Esophagus mucosa (tissue), 1 donor: Measurements from ENCODE around the gene ACY1. TPM values are rescaled to one million over a fixed set of nuclear protein-coding genes. Genes with fewer than 3 reads are reported as not detected.

Experiments used
- ATAC-seq: fragments of 200-7000 bp; cut with Tn5 transposase; one replicate; pipeline ENCODE4 v1.9.1; 2020
- total RNA-seq: library from RNA; stranded (reverse); gene quantifications from one replicate; pipeline ENCODE4 v1.2.4, GENCODE V29; 2023
- donor health status: DM: yes; HTN: yes; CAD: no.

The ACY1 gene
- total RNA-seq, 1 donor from 2014 or later = 27.4 TPM

DNA sequence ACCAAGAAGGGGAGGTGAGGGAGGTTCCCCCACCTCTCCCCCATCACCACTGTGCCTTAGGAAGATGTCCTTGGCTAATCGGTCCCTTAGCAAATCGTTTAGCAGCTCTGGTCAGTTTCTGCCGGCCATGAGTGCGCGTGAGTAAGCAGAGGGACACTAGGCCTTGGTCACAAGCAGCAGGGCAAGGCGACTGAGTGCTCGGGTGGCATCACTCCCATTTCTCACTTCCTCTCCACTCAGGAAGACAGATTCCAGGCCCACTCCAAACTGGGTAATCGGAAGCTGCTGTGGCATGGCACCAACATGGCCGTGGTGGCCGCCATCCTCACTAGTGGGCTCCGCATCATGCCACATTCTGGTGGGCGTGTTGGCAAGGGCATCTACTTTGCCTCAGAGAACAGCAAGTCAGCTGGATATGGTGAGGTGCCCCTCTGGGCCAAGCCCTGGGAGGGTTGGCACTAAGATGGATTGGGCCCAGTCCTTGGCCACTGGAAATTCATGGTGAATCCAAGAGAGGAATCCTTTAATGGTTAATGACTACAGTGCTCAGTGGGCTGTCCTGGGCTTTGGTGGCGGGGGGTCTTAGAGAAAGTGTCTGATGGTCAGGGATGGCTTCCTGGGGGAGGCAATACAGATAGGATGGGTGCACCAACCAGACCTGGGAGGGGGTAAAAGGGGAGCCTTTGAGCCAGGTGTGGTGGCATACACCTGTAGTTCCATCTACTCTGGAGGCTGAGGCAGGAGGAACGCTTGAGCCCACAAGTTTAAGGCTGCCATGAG, 37.2 kb upstream of the ACY1 start:
- ATAC-seq = no peak

DNA sequence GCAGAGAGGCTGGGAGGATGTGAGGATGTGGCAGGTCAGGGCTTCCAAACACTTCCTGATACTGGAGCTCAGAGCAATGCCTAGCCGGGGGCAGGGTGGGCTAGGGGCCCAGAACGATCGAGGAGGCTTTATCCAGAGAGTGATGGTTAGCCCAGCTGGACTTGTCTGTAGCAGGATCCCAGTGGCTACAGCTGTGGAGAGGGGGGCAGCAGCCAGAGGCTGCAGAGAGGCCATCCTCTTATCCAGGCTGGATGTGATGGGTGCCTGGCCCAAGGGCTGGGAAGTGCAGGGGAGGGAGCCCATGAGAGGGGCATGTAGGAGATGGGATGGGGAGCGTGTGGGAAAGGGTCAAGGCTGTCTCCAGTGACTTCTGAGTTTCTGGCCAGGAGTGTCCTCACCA, 36.5 kb upstream of the ACY1 start:
- ATAC-seq = no peak

DNA sequence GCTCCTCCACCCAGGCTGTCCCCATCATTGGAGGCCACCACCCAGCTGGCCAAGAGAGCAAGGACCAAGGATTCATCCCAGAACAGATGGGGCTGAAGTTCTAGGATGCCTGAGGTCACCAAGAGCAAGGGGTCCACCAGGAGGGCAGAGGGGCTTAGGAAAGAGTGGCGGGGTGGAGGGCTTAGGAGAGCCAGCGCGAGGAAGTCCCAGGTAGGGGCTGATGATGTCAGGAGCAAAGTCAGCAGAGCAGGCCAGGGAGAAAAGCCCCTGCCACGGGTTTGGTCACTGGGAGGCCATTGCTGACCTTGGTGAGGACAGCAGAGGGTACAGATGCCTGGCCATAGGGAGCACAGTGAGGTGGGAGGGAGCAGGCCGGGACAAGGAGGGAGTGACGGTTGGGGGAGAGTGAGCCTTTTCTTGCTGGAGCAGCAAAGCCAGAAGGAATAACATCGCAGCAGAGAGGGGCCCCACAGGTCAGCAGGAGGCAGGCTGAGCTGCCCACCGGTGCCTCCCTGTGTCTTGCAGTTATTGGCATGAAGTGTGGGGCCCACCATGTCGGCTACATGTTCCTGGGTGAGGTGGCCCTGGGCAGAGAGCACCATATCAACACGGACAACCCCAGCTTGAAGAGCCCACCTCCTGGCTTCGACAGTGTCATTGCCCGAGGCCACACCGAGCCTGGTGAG, 36.0 kb upstream of the ACY1 start:
- ATAC-seq = no peak

DNA sequence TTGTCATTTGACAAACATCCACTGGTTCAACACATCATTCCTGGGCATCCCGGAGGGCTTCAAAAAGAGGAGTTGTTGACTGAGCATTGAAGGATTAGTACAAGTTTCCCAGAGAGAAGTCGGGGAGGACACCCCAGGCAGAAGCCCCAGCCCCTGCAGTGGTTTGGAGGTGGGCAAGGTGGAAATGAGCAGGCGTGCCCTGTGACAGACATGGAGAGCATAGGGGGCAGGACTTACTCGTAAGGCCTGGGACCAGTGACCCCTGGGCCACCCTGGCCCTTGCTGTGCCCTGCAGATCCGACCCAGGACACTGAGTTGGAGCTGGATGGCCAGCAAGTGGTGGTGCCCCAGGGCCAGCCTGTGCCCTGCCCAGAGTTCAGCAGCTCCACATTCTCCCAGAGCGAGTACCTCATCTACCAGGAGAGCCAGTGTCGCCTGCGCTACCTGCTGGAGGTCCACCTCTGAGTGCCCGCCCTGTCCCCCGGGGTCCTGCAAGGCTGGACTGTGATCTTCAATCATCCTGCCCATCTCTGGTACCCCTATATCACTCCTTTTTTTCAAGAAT, 35.2 kb upstream of the ACY1 start:
- no peak for ATAC-seq

DNA sequence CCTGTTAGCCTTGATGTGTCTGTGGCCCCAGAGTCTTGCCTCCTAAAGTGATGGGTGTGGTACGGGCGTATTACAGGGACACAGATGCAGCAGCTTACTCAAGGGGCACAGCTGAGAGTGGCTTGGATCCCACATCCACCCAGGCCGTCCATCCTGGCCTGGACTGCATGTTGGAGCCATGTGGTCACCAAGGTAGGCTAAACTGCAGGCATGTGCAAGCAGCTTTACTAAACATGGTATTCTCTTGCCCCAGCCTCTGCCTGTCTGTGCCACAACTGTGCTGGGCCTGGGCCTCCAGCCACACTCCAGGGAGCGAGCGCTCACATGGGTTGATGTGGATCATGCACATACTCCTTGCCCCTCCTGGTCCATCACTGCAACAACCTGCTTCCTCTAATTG, 34.2 kb upstream of the ACY1 start:
- ATAC-seq = no peak

DNA sequence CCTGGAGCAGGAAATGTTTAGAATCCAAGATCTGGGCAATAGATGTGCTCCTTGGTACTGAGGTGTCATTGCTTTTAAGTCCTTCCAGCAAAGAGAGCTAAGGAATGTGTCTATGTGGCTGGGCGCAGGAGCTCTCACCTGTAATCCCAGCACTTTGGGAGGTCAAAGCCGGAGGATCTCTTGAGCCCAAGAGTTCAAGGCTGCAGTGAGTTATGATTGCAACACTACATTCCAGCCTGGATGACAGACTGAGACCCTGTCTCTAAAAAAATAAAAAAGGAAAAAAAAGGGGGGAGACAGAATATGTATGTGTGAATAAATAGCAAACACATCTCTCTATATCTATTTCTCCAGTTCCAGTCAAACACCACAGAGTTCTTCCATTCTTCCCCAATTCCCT, 32.4 kb upstream of the ACY1 start:
- no peak for ATAC-seq

DNA sequence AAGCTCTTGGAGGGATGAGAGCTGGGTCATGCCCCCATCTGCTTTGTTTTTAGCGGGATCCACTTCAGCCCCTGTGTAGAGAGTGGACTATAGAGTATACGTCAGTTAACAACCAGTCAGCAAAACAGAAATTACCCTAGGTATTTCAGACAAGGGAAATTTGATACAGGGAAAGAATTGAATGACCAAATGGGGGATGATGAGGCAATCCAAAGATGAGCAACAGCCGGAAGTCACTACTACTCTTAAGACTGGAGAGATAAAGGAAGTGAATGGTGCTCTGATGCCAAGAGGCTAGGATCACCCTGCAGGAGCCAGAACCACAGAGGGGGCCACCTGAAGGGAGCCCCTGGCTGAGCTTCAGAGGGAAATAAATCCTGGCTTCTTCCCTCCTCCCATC, 29.9 kb upstream of the ACY1 start:
- ATAC-seq = no peak

DNA sequence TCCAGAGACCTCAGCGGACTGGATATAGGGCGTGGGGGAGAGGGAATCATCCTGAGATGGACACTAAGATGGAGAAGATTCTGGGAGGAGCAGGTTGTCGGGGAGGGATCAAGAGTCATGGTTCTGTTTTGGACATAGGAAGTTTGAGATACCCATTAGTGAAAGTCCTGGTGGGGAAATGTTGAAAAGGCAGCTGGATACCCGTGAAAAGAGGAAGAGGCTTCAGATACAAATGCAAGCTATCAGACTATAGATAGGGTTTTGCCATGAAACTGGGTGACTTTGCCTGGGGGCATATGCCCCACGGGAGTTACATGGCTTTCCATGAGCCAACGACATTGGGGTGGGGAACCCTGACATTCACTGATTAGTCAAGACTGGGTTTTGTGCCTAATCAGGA, 29.2 kb upstream of the ACY1 start:
- no peak for ATAC-seq

DNA sequence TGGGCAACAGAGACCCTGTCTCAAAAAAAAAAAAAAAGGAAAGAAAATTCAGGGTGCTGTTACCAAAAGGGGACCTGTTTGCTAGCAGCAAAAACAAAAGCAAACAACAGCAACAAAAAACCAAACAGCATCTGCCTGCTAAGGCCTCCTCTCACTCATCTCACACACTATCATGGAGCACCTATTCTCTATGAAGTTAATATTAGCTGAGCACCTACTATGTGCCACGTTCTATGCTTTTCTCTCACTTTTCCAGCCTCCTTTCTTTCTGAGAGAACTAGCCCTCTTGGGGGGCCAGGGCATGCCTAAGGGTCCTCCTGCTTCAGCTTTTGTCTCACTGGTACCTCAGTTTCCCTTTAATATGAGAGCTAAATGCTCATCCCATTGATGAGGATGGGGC, 28.6 kb upstream of the ACY1 start:
- no peak for ATAC-seq

DNA sequence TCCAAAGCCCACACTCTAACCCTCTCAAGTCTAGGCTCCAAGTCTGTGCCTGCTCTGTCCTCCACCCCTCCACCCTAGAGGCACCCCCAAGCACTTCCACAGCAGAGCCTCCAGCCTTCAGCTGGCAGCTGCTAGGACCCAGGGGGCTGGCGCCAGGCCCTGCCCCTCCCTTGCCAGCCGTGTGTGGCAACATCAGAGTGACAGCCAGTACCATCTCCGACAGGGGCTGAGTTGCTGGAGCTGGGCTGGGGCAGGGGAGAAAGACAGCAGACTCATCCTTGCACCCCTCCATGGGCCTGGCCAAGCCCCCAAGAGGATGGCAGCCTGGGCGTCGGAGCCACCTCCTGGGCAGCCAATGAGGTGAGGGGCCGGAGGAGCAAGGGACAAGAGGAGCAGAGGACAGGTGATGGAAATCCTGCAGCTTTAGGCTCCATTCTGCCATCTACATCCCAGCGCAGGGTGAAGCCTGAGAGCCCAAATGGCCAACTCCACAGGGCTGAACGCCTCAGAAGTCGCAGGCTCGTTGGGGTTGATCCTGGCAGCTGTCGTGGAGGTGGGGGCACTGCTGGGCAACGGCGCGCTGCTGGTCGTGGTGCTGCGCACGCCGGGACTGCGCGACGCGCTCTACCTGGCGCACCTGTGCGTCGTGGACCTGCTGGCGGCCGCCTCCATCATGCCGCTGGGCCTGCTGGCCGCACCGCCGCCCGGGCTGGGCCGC, 28.0 kb upstream of the ACY1 start, which contains the start of gene GPR62:
GPR62 (plus strand) TSS at position 207 of the 718 bp plus-strand sequence; CDS start at position 479, 272 bp downstream.
- ATAC-seq = peak; percentile 23

DNA sequence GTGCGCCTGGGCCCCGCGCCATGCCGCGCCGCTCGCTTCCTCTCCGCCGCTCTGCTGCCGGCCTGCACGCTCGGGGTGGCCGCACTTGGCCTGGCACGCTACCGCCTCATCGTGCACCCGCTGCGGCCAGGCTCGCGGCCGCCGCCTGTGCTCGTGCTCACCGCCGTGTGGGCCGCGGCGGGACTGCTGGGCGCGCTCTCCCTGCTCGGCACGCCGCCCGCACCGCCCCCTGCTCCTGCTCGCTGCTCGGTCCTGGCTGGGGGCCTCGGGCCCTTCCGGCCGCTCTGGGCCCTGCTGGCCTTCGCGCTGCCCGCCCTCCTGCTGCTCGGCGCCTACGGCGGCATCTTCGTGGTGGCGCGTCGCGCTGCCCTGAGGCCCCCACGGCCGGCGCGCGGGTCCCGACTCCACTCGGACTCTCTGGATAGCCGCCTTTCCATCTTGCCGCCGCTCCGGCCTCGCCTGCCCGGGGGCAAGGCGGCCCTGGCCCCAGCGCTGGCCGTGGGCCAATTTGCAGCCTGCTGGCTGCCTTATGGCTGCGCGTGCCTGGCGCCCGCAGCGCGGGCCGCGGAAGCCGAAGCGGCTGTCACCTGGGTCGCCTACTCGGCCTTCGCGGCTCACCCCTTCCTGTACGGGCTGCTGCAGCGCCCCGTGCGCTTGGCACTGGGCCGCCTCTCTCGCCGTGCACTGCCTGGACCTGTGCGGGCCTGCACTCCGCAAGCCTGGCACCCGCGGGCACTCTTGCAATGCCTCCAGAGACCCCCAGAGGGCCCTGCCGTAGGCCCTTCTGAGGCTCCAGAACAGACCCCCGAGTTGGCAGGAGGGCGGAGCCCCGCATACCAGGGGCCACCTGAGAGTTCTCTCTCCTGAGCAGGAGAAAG, 27.2 kb upstream of the ACY1 start:
- peak; percentile 85 for ATAC-seq

DNA sequence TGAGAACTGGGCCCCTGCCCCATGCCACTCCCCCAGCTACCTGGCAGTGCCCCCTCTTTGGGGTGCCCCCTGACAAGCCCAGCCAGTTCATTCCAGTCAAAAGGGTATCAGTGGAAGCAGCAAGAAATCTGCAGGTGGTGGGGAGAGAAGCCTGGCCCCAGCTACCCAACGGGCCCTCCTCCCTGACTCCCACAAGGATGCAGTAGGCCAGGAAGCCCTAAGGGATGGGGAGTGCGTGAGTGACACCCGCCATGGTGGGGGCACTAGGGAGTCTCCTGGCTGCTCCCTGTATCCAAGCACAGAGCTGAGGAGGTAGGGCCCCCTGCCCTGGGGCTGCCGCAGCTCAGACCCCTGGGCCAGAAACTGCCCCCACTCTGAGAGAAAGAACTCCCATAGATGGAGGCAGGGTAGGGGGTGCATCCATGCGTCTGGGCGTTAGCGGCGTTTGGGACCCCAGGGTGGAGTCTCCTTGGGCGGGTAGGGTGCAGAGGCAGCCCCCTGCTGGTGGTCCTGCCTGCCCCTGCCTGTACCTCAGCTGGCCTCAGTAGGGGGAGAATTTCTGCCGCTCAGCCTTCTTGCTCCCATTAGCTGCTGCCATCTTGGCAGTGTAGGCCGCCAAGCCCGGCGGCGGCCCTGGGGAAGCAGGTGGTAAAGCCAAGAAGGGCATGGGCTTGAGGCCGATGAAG, 25.7 kb upstream of the ACY1 start:
- ATAC-seq = no peak

DNA sequence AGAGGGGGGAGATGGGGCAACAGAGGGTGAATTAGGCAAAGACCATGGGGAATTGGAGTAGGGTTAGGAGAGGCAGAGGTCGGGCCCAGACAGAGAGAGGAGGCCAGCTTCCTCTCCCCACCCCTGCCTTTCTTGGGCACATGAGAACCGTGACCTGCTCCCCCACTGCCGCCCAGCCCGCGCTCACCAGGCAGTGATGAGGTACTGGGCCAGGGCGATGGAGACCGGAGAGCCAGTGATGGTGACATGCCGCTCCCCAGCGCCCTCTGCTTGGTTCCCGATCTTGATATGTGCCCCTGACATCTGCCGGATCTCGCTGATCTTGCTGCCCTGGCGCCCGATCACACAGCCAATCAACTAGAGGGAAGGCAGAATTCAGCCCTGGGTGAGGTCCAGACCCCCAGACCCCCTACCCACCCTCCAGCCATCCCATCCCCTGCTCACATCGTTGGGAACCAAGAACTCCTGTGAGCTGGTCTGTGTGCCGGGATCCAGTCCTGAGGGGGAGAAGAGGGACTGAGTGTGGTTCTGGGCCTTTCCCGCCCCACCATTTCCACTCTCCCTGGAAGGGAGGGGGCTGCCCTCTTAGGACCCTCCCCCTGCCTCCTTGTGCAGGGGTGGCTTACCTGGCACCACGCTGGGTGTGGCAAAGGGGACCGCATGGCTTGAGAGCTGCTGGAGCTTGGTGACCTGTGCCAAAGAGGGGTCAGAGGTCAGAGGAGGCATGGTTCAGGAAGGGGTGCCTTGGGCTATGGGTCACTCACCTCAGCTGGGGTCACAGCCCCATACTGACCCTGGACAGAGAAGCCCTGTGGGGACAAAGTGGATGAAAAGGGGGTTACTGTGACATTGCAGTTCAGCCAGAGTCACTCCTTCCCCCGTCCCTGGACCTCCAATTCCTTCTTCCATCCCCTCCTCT, 24.5 kb upstream of the ACY1 start:
- no peak for ATAC-seq

DNA sequence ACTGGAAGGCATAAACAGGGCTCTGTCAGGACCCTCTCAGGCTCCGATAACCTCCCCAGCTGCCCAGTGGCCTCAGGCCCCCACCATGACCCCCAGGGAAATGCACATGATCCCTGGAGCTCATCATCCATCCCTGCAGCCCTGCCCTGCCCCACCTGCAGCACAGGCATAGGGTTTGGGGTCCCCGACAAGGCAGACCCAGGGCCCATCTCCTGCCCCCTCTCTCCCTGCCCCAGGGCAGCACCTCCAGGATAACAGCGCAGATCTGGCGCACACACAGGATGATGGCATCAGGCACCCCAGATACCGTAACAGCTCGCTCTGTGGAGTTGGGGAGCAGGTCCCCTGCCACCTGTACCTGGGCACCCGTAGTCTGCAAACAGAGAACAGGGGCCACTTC, 23.7 kb upstream of the ACY1 start:
- no peak for ATAC-seq

DNA sequence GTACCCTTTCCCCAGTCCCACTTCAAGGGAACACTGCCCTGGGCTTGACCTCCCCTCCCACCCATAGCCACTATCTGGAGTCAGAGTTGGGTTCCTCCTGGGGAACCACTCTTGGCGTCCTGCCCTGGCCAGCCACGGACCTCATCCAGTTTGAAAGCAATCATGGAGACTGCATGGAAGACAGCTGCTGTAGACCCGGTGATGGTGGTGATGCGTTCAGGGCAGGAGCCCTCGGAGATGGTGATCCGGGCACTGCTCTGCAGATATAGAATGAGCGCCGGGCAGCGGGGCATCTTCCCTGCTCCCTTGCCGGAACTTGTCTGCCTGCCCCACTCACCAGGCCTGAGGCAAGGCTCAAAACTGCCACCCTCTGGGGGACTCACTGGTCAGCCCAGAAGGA, 22.9 kb upstream of the ACY1 start:
- ATAC-seq = no peak

DNA sequence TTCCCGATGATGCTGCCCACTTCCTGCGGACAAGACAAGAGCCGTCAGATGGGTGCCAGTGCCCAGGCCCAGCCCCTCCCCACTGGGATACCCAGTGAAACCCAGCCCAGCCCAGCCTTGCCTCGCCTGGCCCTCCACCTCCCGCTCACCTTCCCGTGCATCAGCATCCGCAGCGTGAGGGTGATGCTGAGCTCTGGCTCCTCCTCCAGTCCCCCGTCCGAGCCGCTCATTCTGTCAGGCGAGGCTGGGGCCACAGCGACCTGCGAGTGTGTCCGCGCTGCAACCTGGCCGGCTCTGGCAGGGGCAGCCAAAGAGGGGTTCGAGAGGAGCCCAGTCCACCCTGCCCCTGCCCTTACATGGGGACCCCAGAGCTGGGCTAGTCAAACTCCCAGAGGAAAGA, 22.3 kb upstream of the ACY1 start:
- no peak for ATAC-seq

DNA sequence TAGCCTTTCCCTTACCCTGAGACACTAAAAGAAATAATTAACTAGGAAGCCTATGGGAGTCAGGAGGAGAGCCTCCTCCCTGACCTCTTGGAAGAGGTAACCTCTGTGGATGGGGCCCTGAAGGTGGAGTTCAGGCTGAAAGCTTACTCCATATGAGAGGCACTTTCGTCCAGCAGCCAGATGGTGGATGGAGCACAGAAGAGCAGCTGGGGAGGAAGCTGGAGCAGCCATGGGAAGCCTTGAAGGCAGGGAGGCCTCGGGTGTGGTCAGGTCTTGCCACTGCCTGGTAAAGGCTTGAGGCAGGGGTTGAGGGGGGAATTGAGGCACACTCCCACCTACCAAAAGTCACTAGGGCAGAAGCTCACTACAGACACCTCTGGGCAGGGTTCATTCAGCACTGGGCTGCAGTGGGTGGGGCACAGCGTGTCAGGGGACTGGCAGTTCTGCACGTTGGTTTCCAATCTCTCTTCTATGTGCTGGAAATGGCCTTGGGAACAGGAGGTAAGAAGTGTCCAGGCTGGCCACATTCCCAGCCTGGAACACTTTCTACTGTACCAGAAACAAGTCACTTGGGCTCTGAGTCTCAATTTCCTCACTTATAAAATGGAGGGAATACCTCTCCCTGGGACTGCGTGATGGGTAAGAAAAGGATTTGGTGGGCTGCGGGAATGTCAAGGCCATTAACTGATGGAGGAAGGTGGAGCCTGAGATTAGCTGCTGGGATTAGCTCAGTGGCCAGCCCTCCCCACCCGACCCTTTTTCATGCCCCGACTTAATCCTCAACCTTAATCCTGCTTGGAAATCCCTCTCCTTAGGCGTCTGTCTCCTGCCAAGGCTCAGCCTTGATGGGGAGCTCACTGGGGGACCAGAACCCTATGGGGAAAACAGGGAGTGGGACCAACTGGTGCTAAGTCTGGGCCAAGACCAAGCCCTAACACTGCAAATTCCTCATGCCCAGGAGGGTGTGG, 21.4 kb upstream of the ACY1 start:
- ATAC-seq = no peak

DNA sequence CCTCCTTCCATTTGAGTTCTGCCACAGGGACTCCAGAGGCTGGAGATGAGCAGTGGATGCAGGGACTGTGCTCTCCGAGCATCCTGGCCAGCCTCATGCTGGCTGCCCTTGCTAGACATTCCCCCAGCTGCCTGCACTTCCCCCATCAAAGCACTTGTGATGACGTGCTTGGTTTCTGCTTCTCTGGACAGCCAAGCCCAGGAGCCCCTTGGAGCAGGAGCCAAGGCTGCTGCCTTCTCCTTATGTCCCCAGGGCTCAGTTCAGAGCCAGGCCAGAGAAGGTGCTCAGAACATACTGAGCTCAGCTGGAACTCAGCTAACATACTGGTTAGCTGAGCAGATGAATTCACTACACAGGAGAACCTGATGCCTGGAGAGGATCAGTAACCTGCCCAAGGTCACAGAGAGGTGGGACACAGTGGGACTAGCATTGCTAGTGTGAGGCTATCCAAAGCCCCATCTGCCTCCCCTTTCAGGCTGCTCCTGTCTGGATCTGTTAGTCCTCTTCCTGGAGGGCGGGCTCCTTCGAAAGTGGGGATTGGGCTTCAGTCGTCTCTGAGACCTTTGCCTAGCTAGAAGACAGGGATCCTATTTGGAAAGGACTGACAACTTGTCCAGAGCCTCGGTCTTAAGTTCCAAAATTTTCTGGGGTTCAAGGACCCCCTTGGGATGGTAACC, 20.3 kb upstream of the ACY1 start:
- ATAC-seq = no peak
